HG03103 (cell line): Measurements from ENCODE around the gene LSM3.

ENCODE experiments used
- ATAC-seq: cut with Tn5 transposase; IDR thresholded peaks from one replicate; pipeline ENCODE4 v1.9.1; 2021; ENCODE audit warnings: low read depth; ENCODE audit not compliant: unreplicated experiment

Gene LSM3

DNA sequence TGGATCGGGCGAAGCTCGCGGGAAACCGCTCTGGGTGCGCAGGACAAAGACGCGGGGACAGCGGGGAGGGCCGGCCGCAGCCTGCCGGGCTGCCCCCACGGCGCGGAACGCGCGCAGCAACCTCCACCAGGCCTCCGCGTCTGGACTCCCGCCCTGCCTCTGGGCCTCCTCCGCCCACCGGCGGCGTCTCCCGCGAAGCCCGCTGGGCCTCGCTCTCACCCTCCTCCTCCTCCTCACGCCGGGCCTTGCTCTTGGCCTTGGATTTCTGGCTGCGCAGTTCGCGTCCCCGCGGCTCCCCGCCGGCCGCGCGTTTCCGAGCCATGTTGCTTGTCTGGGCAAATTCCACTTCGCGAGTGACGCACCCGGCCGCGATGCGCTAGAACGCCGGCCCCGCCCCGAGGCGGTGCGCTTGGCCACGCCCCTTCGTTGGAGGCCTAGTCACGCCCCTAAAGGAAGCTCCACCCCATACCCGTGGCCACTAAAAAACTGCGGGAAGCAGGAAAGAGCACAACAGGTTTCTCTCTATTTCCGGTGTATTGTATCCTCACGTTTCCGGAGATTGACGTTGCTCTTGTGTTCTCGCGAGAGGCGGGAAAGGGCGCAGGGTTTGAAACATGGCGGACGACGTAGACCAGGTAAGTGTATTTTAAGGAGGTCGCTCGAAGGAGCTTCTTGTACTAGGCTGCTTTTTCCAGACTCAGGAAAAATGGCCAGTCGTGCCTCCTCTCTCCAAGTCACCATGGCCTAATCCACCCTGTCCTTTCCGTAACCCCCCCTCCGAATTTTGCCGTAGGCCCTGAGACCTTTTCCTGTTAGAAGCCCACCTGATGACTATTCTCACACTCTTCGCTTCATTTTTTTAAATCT lies at the start of gene LSM3, which contains the start of gene XPC:
TSS of gene LSM3 (plus strand) at position 571 of the 867 bp plus-strand sequence. CDS start at position 615, 44 bp downstream.
TSS of gene XPC (minus strand) at position 355 of the 867 bp plus-strand sequence. CDS start at position 322, 33 bp downstream.
- peak; percentile 92 for ATAC-seq

DNA sequence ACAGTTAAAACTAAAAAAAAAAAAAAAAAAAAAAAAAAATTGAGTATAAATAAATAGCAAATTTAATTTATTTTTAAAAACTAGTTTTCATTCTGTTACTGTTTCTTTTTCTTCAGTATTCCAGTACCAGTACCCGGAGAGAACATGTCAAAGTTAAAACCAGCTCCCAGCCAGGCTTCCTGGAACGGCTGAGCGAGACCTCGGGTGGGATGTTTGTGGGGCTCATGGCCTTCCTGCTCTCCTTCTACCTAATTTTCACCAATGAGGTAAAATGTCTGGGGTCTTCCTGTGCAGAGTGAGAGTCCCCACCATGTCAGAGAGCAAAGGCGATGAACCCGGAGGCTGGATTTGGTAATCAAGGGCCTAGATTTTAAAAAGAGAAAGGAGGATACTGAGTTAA lies 49.3 kb upstream of the LSM3 start:
- no peak for ATAC-seq

DNA sequence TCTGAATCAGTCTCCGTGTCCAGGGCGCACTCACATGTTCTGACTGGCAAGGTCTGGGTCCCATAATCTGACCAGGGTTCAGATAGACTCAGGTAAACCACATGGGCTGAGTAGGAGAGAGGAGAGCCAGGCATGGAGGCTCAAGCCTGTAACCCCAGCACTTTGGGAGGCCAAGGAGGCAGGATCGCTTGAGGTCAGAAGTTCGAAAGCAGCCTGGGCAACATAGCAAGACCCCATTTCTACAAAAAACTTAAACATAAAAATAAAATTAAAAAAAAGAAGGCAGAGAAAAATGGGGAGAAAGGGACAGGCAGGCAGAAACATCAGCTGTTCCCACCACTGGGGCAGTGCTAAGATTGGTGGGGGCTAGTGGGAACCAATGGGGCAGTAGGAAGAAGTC lies 48.4 kb upstream of the LSM3 start:
- no peak for ATAC-seq

DNA sequence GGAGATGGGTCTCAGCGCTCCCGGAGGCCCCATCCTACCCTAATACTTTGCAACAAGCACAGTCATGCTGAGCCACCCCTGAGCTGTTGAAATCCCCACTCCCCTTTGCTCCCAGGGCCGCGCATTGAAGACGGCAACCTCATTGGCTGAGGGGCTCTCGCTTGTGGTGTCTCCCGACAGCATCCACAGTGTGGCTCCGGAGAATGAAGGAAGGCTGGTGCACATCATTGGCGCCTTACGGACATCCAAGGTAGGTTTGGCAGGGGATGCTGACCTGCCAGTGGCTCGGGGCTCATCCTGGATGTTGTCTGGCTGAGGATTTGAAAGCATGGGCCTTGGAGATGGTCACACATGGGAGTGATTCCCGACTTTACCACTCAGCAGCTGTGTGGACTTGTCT lies 47.9 kb upstream of the LSM3 start:
- no peak for ATAC-seq

DNA sequence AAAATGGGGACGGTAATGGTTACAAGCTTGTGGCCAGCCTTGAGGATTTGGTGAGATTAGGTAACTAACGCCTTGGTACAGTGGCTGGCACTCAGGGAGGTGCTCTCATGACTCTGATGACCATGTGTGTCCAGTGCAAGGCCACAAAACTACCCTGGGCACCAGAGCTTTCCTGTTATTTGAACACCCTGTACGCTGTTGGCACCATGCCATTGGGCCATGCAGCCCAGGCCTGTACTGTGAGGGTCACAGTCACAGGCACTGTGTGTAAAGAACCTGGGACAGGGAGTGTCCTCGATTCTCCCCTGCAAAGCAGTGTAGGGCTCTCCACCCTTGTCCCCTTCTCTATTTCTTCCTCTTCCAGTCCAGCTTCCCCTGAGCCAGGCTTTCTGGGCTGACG lies 47.5 kb upstream of the LSM3 start:
- no peak for ATAC-seq

DNA sequence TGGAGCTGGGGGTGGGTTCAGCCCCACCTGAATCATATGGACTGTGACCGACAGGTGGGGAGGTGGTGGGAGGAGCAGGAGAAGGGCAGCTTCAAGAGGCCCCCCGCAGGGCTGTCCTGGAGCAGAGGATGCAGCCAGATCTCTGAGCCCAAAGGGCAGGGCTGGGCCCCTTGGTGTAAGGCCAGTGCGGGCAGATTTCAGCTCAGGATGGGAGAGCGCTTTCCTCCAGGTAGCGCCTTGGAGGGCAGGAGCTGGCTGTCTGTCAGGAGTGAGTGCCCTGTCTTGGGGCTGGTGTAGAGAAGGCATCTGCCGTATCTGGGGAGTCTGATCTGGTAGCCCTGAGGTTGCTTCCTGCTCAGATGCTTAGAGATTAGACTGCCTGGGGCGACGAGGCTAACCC lies 46.5 kb upstream of the LSM3 start:
- ATAC-seq: no peak

DNA sequence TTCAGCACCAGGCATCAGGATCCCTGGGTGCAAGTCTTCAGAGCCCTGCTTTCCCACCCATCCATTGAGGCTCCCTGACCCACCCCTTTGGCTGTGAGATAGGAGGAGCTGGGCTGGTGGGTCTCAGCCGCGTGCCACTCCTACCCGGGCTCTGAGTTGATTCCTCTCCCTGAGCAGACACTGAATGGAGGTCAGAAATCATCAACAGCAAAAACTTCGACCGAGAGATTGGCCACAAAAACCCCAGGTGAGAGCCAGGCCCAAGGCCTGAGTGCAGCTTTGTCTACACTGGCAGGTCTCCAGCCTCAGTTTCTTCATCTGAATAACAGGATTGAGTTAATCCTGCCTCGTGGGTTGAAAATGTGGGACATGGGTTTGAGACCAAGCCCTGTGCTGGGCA lies 45.9 kb upstream of the LSM3 start:
- no peak for ATAC-seq

DNA sequence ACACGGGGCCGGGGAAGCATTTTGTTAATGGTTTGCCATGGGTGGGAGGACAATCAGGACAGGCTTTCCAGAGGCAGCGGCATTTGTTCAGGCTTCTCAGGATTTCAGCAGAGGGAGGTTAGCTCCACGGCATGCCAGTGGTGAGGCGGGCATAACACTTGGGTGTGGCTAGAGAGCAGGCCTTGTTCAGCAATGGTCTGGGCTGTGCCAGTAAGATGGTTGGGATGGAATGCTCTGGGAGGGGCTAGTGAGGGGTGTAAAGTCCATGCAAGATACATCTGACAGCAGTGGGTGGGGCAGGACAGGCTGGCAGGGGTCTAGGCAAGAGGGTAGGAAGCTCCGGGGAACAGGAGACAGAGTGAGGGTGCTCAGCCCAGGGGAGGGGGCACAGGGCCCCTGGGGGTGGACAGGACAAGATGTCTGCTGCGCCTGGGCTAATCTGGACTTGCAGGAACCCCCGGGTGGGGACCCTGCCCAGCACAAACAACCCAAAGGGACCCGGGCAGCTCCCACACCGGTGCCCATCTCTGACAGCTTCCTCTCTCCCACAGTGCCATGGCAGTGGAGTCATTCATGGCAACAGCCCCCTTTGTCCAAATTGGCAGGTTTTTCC lies 45.3 kb upstream of the LSM3 start:
- ATAC-seq: no peak

DNA sequence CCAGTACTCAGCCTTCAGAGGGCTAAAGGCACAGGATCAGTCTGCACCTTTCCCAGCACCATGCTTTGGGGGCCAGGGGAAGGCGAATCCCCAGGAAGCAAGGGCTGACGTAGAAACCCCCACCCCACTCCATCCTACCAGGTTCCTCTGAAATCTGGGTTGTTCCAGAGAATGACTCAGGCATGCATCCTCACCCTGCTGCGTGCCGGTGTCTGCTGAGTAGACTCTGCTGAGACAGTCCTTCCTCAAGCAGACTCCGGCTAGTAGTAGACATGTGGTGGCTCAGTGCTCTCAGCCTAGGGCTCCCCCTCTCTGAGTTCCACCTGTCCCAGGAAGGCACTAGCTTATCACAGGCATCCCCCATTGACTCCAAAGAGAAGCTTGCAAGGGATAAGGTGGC lies 44.7 kb upstream of the LSM3 start:
- no peak for ATAC-seq

DNA sequence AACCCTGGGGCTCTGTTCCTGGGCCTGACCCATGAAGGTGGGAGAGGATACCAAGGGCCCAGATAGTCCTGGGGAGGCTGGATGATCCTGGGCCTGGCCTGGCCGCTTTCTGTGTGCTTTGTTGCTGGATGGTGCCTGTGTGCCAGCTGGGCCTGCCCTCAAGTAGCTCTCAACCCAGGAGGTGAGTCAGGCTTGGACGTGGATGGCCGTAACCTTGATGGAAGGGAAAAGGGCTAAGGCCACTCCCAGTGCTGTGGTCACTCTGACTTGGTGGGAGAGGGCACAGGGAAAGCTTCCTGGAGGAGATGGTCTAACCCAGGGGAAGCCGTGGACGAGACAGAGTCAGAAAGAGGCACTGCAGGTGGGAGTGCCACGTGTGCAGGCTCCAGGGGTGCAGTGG lies 44.3 kb upstream of the LSM3 start:
- no peak for ATAC-seq

DNA sequence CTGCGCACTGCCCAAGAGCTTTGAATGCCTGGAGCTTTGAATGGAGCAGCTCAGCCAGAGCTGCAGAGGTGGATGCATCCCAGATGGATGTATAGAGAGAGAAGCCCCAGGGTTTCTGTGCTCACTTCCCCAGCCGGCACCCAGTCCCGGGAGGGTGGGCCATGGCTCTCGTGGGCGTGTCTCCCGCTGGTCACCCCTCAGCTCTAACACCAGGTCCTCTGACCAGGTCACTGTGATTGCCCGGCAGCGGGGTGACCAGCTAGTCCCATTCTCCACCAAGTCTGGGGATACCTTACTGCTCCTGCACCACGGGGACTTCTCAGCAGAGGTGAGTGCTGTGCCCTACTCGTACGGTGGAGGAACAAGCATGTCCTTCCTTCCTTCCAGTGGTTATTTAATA lies 43.0 kb upstream of the LSM3 start:
- ATAC-seq: no peak

DNA sequence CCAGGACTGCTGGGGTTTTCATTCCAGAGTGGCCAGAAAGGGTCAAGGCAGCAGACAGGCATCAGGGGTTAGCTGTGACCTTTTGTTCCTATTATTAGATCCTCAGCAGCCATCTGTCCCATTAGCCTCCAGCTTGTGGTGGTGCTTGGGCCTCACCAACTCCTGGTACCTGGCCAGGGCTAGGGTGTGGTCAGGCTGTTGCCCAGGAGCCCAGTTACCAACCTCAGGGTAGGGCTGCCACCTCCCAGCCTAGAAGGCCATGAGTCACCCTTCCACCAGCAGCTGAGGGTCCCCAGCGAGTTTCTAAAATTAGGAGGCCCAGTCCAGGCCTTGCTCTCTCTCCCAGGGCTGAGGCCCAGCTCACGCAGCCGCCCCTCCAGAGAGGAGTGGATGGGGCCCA lies 41.6 kb upstream of the LSM3 start:
- ATAC-seq: no peak

DNA sequence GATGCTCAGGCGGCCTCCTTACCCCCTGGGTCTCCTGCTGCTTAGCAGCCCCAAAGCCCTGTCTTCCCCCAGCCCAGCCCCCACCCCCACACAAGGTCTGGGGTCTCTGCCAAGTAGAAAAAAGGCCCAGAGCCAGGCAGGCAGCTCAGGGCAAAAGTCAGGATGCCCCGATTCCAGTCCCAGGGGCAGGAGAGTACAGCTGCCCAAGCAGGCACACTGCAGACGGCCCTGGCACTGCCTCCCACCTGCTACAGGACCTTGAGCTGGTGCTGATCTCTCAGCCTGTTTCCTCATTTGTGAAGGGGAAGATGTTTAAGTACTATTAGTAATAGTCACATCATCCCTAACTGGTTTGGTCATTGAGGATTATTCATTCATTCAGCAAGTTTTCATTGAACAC lies 41.2 kb upstream of the LSM3 start:
- ATAC-seq: no peak

DNA sequence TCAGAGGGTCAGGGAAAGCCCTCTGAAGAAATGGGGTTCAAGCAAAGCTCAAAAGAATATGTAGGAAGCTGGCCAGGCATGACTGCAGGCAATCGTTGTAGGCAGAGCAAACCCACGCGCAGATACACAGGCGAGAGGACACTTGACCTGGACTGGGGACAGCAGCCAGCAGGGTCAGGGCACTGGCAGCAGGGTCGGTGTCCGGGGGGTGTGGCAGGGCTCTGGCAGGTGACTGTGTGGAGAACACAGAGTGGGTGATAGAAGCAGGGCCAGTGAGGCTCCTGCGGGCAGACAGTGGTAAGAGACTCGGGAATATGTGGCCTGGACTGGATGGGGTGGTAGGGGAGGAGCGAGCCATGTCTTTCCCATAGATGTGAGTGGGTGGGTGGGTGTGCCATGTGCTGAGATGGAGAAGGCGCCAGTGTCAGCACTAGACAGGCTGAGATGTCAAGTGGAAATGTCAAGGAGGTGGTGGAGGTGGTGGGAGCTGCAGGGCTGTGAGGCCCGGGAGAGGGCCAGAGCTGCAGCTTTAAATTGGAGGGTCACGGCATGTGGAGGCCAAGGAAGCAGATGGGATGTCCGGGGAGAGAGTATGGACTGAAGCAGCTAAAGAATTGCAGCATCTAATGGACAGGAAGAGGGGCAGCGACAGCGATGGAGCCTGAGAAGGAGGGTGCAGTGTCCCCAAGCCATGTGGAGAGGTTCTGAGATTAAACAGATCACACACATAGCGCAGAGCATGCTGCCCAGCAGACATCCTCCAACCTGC lies 40.3 kb upstream of the LSM3 start:
- no peak for ATAC-seq

DNA sequence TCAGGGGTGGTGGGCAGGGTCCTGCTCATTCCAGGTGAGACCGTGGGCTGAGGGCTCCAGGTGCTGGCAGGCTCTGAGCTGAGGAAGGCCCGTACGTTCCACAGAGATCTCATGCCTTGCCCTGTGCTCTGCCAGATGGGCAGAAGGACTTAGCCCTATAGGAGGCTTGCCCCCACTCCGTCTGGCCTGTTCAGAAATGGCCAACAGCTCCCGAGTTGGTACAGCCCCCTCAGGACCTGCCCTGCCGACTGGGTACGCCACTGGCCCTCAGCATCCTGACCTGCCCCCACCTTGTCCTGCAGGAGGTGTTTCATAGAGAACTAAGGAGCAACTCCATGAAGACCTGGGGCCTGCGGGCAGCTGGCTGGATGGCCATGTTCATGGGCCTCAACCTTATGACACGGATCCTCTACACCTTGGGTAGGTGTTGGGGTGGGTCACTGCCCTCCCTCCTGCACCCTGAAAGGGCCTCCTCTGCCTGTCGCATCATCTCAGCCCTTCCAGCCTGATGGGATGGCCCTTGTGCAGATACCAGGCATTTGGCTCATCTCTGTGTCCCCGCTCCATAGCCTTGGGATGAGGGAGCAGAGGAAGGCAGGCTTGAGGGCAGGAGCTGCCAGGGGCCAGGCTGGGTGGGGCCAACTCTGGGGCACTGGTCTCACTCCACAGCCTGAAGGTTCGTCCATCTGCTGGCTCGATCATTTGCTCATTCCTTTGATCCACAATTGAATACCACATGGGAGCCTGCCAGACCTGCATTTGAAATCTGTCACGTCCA lies 39.5 kb upstream of the LSM3 start:
- ATAC-seq: no peak

DNA sequence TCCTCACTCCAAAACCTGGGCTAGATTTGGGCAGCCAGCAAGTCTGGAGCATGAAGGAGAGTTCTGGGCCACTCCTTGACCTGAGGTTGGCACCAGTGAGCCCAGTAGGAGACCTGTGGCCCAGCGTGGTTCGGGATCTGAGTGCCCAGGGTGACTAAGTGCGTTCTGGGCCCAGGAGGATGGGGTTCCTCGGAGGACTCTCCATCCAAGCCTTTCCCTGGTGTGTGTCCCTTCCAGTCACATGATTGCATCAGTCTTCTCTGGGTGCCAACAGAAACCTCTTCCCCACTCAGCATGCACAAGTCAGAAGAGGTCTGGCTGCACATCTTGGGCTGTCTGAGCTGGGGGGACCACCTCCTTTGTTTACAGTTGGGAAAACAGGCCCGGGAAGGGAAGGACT lies 38.8 kb upstream of the LSM3 start:
- ATAC-seq: no peak

DNA sequence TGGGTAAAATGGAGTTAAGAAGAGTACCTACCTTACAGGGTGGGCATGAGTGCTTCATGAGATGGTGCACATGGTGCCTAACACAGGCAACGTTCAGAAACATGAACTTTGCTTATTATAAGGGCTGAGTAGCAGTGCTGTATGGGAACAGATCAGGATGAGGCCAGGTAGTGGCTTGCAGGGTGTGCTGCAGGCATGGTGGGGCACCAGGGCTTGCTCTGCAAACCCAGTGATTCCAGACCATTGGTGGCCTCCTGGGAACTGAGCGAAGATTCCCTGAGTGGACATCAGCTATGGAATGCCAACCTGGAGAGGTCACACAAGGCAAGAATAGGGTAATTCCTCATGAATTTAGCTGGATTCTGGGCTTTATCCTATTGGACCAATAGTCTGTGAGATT lies 37.9 kb upstream of the LSM3 start:
- no peak for ATAC-seq

DNA sequence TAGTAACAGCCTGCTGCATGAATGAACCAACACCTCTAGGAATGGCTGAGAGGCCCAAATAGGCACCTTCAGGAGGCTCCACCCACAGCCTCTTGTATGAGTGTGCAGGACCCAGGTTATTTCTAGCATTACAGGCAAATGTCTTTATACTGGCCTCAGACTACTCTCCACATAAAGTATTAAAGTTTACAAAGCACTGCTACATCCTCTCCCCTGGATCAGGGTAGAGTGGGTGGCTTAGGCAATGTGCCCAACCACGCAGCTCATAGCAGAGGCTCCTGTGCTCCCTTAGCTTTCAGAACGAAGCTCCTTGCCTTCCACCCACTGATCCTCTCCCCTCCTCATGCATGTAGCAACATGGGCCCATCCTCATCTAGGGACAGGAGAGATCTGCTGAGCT lies 37.5 kb upstream of the LSM3 start:
- ATAC-seq: no peak

DNA sequence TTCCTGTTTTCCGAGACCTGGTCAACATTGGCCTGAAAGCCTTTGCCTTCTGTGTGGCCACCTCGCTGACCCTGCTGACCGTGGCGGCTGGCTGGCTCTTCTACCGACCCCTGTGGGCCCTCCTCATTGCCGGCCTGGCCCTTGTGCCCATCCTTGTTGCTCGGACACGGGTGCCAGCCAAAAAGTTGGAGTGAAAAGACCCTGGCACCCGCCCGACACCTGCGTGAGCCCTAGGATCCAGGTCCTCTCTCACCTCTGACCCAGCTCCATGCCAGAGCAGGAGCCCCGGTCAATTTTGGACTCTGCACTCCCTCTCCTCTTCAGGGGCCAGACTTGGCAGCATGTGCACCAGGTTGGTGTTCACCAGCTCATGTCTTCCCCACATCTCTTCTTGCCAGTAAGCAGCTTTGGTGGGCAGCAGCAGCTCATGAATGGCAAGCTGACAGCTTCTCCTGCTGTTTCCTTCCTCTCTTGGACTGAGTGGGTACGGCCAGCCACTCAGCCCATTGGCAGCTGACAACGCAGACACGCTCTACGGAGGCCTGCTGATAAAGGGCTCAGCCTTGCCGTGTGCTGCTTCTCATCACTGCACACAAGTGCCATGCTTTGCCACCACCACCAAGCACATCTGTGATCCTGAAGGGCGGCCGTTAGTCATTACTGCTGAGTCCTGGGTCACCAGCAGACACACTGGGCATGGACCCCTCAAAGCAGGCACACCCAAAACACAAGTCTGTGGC lies 36.8 kb upstream of the LSM3 start:
- ATAC-seq: no peak
